ENCODE measurements around the gene MRPL58.

DNA sequence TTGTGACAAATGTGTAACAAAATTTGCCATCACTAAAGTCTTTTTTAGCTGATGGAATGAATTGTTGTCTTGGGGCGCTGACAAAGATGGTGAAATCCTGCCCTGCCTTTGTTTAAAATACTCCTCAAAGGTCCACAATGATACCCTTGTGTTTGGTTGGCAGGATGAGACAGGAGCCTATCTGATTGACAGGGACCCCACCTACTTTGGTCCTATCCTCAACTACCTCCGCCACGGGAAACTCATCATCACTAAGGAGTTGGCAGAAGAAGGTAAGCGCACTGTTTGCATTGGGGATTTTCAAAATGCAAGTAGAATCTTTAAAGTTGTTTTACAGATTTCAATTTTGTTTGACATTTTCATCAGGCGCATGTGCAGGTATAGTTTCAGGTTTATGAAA, 36.6 kb downstream of the MRPL58 start:
- TF ChIP-seq, protein P1, sequence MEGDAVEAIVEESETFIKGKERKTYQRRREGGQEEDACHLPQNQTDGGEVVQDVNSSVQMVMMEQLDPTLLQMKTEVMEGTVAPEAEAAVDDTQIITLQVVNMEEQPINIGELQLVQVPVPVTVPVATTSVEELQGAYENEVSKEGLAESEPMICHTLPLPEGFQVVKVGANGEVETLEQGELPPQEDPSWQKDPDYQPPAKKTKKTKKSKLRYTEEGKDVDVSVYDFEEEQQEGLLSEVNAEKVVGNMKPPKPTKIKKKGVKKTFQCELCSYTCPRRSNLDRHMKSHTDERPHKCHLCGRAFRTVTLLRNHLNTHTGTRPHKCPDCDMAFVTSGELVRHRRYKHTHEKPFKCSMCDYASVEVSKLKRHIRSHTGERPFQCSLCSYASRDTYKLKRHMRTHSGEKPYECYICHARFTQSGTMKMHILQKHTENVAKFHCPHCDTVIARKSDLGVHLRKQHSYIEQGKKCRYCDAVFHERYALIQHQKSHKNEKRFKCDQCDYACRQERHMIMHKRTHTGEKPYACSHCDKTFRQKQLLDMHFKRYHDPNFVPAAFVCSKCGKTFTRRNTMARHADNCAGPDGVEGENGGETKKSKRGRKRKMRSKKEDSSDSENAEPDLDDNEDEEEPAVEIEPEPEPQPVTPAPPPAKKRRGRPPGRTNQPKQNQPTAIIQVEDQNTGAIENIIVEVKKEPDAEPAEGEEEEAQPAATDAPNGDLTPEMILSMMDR (IDR thresholded peaks at IDR 0.05), result no peak
- no peak for TF ChIP-seq POLR2A (IDR thresholded peaks at IDR 0.05)

Measured in breast epithelium (tissue), 3 donors.